RWPE1 (cell line): ENCODE data around the gene LUZP4.

Experiments
- CTCF ChIA-PET: fragments of 350-600 bp; sonication (Branson Sonifier 250); formaldehyde crosslinking; extraction: SDS; loops from one replicate; lab custom pipeline; 2021; lab: Yijun Ruan, JAX
- POLR2A ChIA-PET: fragments of 400-600 bp; formaldehyde crosslinking; extraction: SDS; loops from one replicate; lab custom pipeline; 2020; ENCODE audit warnings: antibody characterized with exemption; ENCODE audit not compliant: low non-redundant PET; lab: Yijun Ruan, JAX
- DNase-seq: peaks from one replicate; pipeline ENCODE4 v3.0.0; 2012; ENCODE audit warnings: low spot score
- H3K27ac ChIP-seq: fragments of 450-650 bp; 2 replicates; pipeline ENCODE4 v1.5.1; 2017
- CTCF ChIP-seq: fragments of 450-650 bp; conservative IDR thresholded peaks from 2 replicates; pipeline ENCODE4 v1.5.1; 2017; ENCODE audit warnings: low read depth, mild to moderate bottlenecking

LUZP4 gene

GRCh38 chrX:115261148-115261547, 28.4 kb upstream of the LUZP4 start:
- ChIA-PET POLR2A (no interaction called here), CTCF (interaction anchor here (0.5 kb wide), 1 partner anchor 574 kb away, joined by 3 read pairs; no protein-coding TSS in a partner anchor)
- TF ChIP-seq CTCF = no peak
- DNase-seq = no peak
- H3K27ac ChIP-seq = no peak overlapping the region

- no peak for TF ChIP-seq CTCF
- no peak for DNase-seq
- CTCF ChIA-PET = no interaction called here
- POLR2A ChIA-PET = no interaction called here
- H3K27ac ChIP-seq = no peak overlapping the region
Measured at GRCh38 chrX:115264009-115264408, 25.5 kb upstream of the LUZP4 start.

- ChIA-PET POLR2A (no interaction called here), CTCF (no interaction called here)
- DNase-seq = no peak
- no peak for TF ChIP-seq CTCF
- H3K27ac ChIP-seq = no peak overlapping the region
Measured at GRCh38 chrX:115266300-115266699, 23.2 kb upstream of the LUZP4 start.

- TF ChIP-seq CTCF = no peak
- H3K27ac ChIP-seq = no peak overlapping the region
- POLR2A ChIA-PET = no interaction called here
- CTCF ChIA-PET = no interaction called here
- no peak for DNase-seq
Measured at GRCh38 chrX:115268421-115268820, 21.1 kb upstream of the LUZP4 start.

GRCh38 chrX:115269051-115269683, 20.3 kb upstream of the LUZP4 start:
- no peak for TF ChIP-seq CTCF
- ChIA-PET CTCF (no interaction called here), POLR2A (no interaction called here)
- DNase-seq = no peak
- H3K27ac ChIP-seq = no peak overlapping the region

- TF ChIP-seq CTCF = no peak
- ChIA-PET POLR2A (no interaction called here), CTCF (interaction anchor here (0.6 kb wide), 1 partner anchor 85 kb away, joined by 5 read pairs; no protein-coding TSS in a partner anchor)
- no peak overlapping the region for H3K27ac ChIP-seq
- DNase-seq = no peak
Measured at GRCh38 chrX:115284877-115285276, 4.6 kb upstream of the LUZP4 start.
